OCI-LY7 (cell line): Measurements from ENCODE around the gene ZNF212. TPM values are rescaled to one million over a fixed set of nuclear protein-coding genes. Genes with fewer than 3 reads are reported as not detected.
A peak's percentile ranks its signal among the peaks of the same experiment; 100 is the strongest.
"Not testable (repeated sequence)": the region's sequence is repeated elsewhere in the genome, so short reads cannot be mapped to it uniquely, and the experiment has no call there.

ENCODE experiments used
- BruUV-seq: library from RNA; stranded (reverse); fragments of 400-500 nt; replicated peaks from 2 replicates; lab custom pipeline; 2021; lab: Mats Ljungman, UMichigan
- CTCF ChIA-PET: fragments of 300-600 bp; sonication (Branson Sonifier 250); formaldehyde crosslinking; loops from one replicate; lab custom pipeline; 2022; ENCODE audit warnings: antibody characterized with exemption; ENCODE audit not compliant: unreplicated experiment; lab: Charles Lee
- POLR2A ChIA-PET: fragments of 300-600 bp; sonication (Branson Sonifier 250); formaldehyde crosslinking; loops from one replicate; lab custom pipeline; 2022; ENCODE audit warnings: antibody characterized with exemption; lab: Charles Lee
- DNase-seq: peaks from one replicate; pipeline ENCODE4 v3.0.0-alpha.2; 2015; ENCODE audit warnings: low spot score
- H2AFZ ChIP-seq: fragments of 200-600 bp; sonication (generic), shearing (Covaris generic); 2 replicates; pipeline ENCODE4 v1.6.1; 2014; ENCODE audit warnings: mild to moderate bottlenecking, antibody characterized with exemption, low read length, moderate library complexity
- H3K27ac ChIP-seq: fragments of 200-600 bp; sonication (generic); 2 replicates; pipeline ENCODE4 v1.5.1; 2014; ENCODE audit warnings: mixed run types, low read depth, mild to moderate bottlenecking, moderate library complexity, low read length, inconsistent platforms; ENCODE audit not compliant: poor library complexity, severe bottlenecking
- H3K36me3 ChIP-seq: fragments of 200-600 bp; sonication (generic); 2 replicates; pipeline ENCODE4 v1.6.1; 2014; ENCODE audit warnings: mild to moderate bottlenecking, antibody characterized with exemption, low read length, moderate library complexity, mixed read lengths; ENCODE audit not compliant: insufficient read depth
- H3K4me1 ChIP-seq: fragments of 200-600 bp; sonication (generic); 2 replicates; pipeline ENCODE4 v1.5.1; 2014; ENCODE audit warnings: mild to moderate bottlenecking, low read length; ENCODE audit not compliant: insufficient read depth, poor library complexity, severe bottlenecking
- H3K4me2 ChIP-seq: fragments of 200-600 bp; sonication (generic); 2 replicates; pipeline ENCODE4 v1.6.1; 2014; ENCODE audit warnings: mild to moderate bottlenecking, low read length
- H3K4me3 ChIP-seq: fragments of 200-600 bp; sonication (generic); 2 replicates; pipeline ENCODE4 v1.5.1; 2014; ENCODE audit warnings: mild to moderate bottlenecking, low read depth, low read length; ENCODE audit not compliant: poor library complexity, severe bottlenecking
- H3K79me2 ChIP-seq: fragments of 200-600 bp; sonication (generic); 2 replicates; pipeline ENCODE4 v1.6.1; 2016; ENCODE audit warnings: low read depth, mild to moderate bottlenecking, low read length, moderate library complexity, mixed read lengths; ENCODE audit not compliant: insufficient read depth
- H3K9me2 ChIP-seq: fragments of 200-600 bp; sonication (generic); 2 replicates; pipeline ENCODE4 v1.6.1; 2016; ENCODE audit warnings: mild to moderate bottlenecking, low read length, mixed read lengths; ENCODE audit not compliant: insufficient read depth
- H3K9me3 ChIP-seq: fragments of 200-600 bp; sonication (generic); 2 replicates; pipeline ENCODE4 v1.6.1; 2014; ENCODE audit warnings: mild to moderate bottlenecking, mixed run types, low read length, mixed read lengths
- H4K20me1 ChIP-seq: fragments of 200-600 bp; sonication (generic); 2 replicates; pipeline ENCODE4 v1.6.1; 2014; ENCODE audit warnings: mild to moderate bottlenecking, antibody characterized with exemption, low read length, moderate library complexity, mixed read lengths; ENCODE audit not compliant: insufficient read depth
- EZH2phosphoT487 ChIP-seq: fragments of 200-600 bp; sonication (generic); IDR thresholded peaks from 2 replicates; pipeline ENCODE4 v1.6.1; 2018; ENCODE audit warnings: low read depth, borderline replicate concordance, mild to moderate bottlenecking, mixed run types, antibody characterized with exemption, low read length, moderate library complexity, mixed read lengths
- intact Hi-C: fragments of 100-400 bp; cut with micrococcal nuclease; formaldehyde crosslinking; loops from one replicate; pipeline ENCODE4 v1.10.0; 2022; ENCODE audit not compliant: unreplicated experiment
- total RNA-seq, 2 experiments: library from RNA; depleted of rRNA in 1 of 2; stranded (reverse); fragments of >200 nt in 1 of 2; shearing (Covaris generic) in 1 of 2; gene quantifications; 2 replicates each; pipeline ENCODE4 v1.2.3, GENCODE V29; 2014 to 2022
- TF ChIP-seq, protein P1 (sequence below): fragments of 200-600 bp; sonication (generic); conservative IDR thresholded peaks from 2 replicates; pipeline ENCODE4 v1.5.1; 2014; ENCODE audit warnings: mild to moderate bottlenecking, antibody characterized with exemption, low read length, moderate library complexity, mixed read lengths

ZNF212 gene
- total RNA-seq, 2 experiments from 2014 or later = 11.6 to 12.7 TPM

DNA sequence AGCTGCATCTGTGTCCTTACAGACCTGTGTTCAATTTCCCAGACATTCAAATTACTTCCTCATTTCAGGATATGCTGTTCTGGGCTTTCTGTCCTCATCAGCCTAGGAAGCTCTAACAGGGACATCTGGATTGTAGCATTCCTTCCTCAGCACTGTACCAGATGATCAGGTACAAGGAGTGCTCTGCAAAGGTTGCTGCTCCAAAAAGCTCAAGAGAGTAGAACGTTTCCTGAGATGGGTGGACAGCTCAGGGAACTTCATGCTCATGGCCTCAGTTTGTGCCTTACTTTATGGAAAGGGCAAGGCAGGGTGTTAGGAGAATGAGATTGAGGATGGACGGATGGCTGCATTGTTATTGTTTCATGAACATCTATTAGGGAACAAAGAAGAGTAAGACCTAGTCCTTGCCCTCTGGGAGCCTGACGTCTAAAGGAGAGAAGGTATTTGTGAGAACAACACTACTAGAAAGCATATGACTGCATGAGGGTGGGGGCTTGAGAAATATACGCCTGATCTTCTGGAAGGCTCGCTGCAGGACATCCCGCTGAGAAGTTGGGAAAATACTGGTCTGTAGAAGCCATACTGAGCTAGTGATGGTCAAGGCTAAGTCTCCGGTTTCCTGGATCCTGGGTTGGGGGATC lies 10.5 kb upstream of the ZNF212 start:
- no peak overlapping the region for H3K4me2 ChIP-seq
- DNase-seq = no peak
- no peaks in the 10 kb centered on the region for H4K20me1 ChIP-seq
- H3K79me2 ChIP-seq = no peaks in the 10 kb centered on the region
- no peak overlapping the region for H3K4me3 ChIP-seq
- CTCF ChIA-PET = no interaction called here
- no peak for TF ChIP-seq EZH2phosphoT487
- TF ChIP-seq, protein P1, sequence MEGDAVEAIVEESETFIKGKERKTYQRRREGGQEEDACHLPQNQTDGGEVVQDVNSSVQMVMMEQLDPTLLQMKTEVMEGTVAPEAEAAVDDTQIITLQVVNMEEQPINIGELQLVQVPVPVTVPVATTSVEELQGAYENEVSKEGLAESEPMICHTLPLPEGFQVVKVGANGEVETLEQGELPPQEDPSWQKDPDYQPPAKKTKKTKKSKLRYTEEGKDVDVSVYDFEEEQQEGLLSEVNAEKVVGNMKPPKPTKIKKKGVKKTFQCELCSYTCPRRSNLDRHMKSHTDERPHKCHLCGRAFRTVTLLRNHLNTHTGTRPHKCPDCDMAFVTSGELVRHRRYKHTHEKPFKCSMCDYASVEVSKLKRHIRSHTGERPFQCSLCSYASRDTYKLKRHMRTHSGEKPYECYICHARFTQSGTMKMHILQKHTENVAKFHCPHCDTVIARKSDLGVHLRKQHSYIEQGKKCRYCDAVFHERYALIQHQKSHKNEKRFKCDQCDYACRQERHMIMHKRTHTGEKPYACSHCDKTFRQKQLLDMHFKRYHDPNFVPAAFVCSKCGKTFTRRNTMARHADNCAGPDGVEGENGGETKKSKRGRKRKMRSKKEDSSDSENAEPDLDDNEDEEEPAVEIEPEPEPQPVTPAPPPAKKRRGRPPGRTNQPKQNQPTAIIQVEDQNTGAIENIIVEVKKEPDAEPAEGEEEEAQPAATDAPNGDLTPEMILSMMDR = no peak
- H3K36me3 ChIP-seq = peaks cover 6% of the 10 kb centered on the region; the same call in 1 of the 2 replicates
- intact Hi-C loops = no loop called here
- POLR2A ChIA-PET = interaction anchor here (0.7 to 1.4 kb wide), 3 partner anchors 33 to 281 kb away, joined by 3 read pairs; partner anchors contain the start of gene ZNF282
- no peak overlapping the region for H2AFZ ChIP-seq
- H3K9me2 ChIP-seq = no peaks in the 10 kb centered on the region
- no peaks in the 10 kb centered on the region for H3K9me3 ChIP-seq
- TSS peak; percentile 57 for BruUV-seq
- no peak overlapping the region for H3K27ac ChIP-seq
- H3K4me1 ChIP-seq = no peaks in the 10 kb centered on the region

DNA sequence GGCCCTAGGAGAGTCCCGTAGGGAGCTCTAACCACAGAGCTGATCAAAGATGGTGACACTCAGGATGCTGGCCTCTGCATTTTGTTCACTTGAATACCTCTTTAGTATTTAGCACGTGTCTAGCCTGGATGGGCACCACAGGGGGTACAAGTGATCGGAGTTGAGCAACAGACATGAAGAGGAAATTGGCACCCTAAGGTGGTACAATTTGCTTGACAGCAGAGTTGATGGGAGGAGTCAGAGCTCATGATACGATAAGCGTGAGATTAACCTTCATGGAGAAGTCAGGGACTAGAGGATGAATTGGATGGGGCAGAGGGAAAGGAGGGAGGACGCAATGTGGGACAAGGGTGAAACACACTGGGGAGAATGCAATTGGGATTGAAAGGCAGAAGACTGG lies 9.9 kb upstream of the ZNF212 start:
- ChIA-PET CTCF (no interaction called here), POLR2A (interaction anchor here (1.4 kb wide), 1 partner anchor 34 kb away, joined by 3 read pairs; the partner anchor contains the start of gene ZNF282)
- H3K9me2 ChIP-seq = no peaks in the 10 kb centered on the region
- H3K4me2 ChIP-seq = no peak overlapping the region
- TF ChIP-seq, protein P1 = no peak
- intact Hi-C loops = no loop called here
- H3K9me3 ChIP-seq = no peaks in the 10 kb centered on the region
- BruUV-seq = no TSS peak
- H2AFZ ChIP-seq = no peak overlapping the region
- no peaks in the 10 kb centered on the region for H3K4me1 ChIP-seq
- H3K36me3 ChIP-seq = peaks cover 5% of the 10 kb centered on the region; the same call in 1 of the 2 replicates
- H3K27ac ChIP-seq = no peak overlapping the region
- H4K20me1 ChIP-seq = no peaks in the 10 kb centered on the region
- H3K79me2 ChIP-seq = no peaks in the 10 kb centered on the region
- H3K4me3 ChIP-seq = no peak overlapping the region
- no peak for DNase-seq

DNA sequence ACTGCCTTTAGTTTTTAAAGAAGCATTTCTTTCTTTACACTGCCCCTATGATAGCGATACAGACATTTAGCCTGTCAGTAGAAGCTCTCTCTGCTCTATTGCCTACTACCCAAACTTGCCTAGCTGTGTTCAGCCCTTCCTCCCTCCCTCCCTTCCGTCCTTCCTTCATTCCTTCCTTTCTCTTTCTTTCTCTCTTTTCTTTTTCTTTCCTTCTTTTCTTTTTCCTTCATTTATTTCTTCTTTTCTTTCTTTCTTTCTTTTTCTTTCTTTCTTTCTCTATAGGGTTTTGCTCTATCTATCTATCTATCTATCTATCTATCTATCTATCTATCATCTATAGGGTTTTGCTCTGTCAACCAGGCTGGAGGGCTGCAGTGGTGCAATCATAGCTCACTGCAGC lies 7.1 kb upstream of the ZNF212 start:
- no peaks in the 10 kb centered on the region for H3K9me3 ChIP-seq
- no peak for TF ChIP-seq EZH2phosphoT487
- TF ChIP-seq, protein P1 = no peak
- H3K9me2 ChIP-seq = no peaks in the 10 kb centered on the region
- no peak overlapping the region for H3K4me3 ChIP-seq
- no peaks in the 10 kb centered on the region for H3K36me3 ChIP-seq
- DNase-seq = no peak
- intact Hi-C loops = no loop called here
- no peaks in the 10 kb centered on the region for H4K20me1 ChIP-seq
- H3K79me2 ChIP-seq = no peaks in the 10 kb centered on the region
- no peak overlapping the region for H3K27ac ChIP-seq
- ChIA-PET POLR2A (interaction anchor here (0.6 to 1.8 kb wide), 2 partner anchors 19 to 36 kb away, joined by 4 read pairs; no protein-coding TSS in a partner anchor), CTCF (no interaction called here)
- no TSS peak for BruUV-seq
- H3K4me1 ChIP-seq = no peaks in the 10 kb centered on the region
- no peak overlapping the region for H2AFZ ChIP-seq
- H3K4me2 ChIP-seq = no peak overlapping the region

- DNase-seq, H3K4me1 ChIP-seq, H2AFZ ChIP-seq, H3K4me2 ChIP-seq, H3K9me3 ChIP-seq, H3K79me2 ChIP-seq, H3K36me3 ChIP-seq, POLR2A ChIA-PET, CTCF ChIA-PET, H3K27ac ChIP-seq, BruUV-seq, H4K20me1 ChIP-seq, H3K9me2 ChIP-seq, H3K4me3 ChIP-seq, intact Hi-C loops: not testable (repeated sequence)
Observed at GRCh38 chr7:149233655-149234204, 5.7 kb upstream of the ZNF212 start.
